ENCODE results near the gene B3GNT7.
"Not testable (repeated sequence)": the region's sequence is repeated elsewhere in the genome, so short reads cannot be mapped to it uniquely, and the experiment has no call there.

The B3GNT7 gene

GRCh38 chr2:231364961-231365810 lies 30.3 kb upstream of the B3GNT7 start:
- peak; percentile 47 to 49 for DNase-seq (ENCODE audit: low read depth in 2 of 2)

GRCh38 chr2:231367178-231367577 lies 28.3 kb upstream of the B3GNT7 start:
- DNase-seq (ENCODE audit: low read depth in 2 of 2), result no peak

- no peak for DNase-seq (ENCODE audit: low read depth in 2 of 2)
These were observed 25.7 kb upstream of the B3GNT7 start for GRCh38 chr2:231369580-231370428.

- no peak for DNase-seq (ENCODE audit: low read depth in 2 of 2)
These were observed 25.1 kb upstream of the B3GNT7 start for GRCh38 chr2:231370429-231370748.

- no peak for DNase-seq (ENCODE audit: low read depth in 2 of 2)
These were observed 24.6 kb upstream of the B3GNT7 start for GRCh38 chr2:231370749-231371429.

GRCh38 chr2:231371430-231372054 lies 24.0 kb upstream of the B3GNT7 start:
- no peak for DNase-seq (ENCODE audit: low read depth in 2 of 2)

- no peak for DNase-seq (ENCODE audit: low read depth in 2 of 2)
These were observed 23.2 kb upstream of the B3GNT7 start for GRCh38 chr2:231372326-231372725.

GRCh38 chr2:231373184-231373583 lies 22.3 kb upstream of the B3GNT7 start:
- no peak for DNase-seq (ENCODE audit: low read depth in 2 of 2)

- no peak for DNase-seq (ENCODE audit: low read depth in 2 of 2)
These were observed 21.6 kb upstream of the B3GNT7 start for GRCh38 chr2:231373786-231374349.

- no peak for DNase-seq (ENCODE audit: low read depth in 2 of 2)
These were observed 20.7 kb upstream of the B3GNT7 start for GRCh38 chr2:231374771-231375170.

GRCh38 chr2:231375994-231376615 lies 19.4 kb upstream of the B3GNT7 start:
- DNase-seq (ENCODE audit: low read depth in 2 of 2), result not testable (repeated sequence)

- DNase-seq (ENCODE audit: low read depth in 2 of 2), result no peak
These were observed 18.7 kb upstream of the B3GNT7 start for GRCh38 chr2:231376857-231377256.

GRCh38 chr2:231378026-231378722 lies 17.3 kb upstream of the B3GNT7 start:
- no peak for DNase-seq (ENCODE audit: low read depth in 2 of 2)

GRCh38 chr2:231379266-231380215 lies 16.0 kb upstream of the B3GNT7 start:
- no peak for DNase-seq (ENCODE audit: low read depth in 2 of 2)

GRCh38 chr2:231380307-231380706 lies 15.2 kb upstream of the B3GNT7 start:
- no peak for DNase-seq (ENCODE audit: low read depth in 2 of 2)

- DNase-seq (ENCODE audit: low read depth in 2 of 2), result no peak
These were observed 14.3 kb upstream of the B3GNT7 start for GRCh38 chr2:231380991-231381847.

- DNase-seq (ENCODE audit: low read depth in 2 of 2), result no peak
These were observed 13.4 kb upstream of the B3GNT7 start for GRCh38 chr2:231382116-231382515.

GRCh38 chr2:231383416-231384108 lies 11.9 kb upstream of the B3GNT7 start:
- DNase-seq (ENCODE audit: low read depth in 2 of 2), result no peak

All from fibroblast of skin of left quadriceps (primary cell).